IPS-NIHi7 (cell line): ENCODE results near the gene KLF16.

Source experiments
- DNase-seq: peaks from one replicate; pipeline ENCODE4 v3.0.0; 2012; ENCODE audit warnings: mixed read lengths; ENCODE audit errors: extremely low spot score

KLF16 gene

GRCh38 chr19:1843116-1843515, 20.3 kb downstream of the KLF16 start:
- DNase-seq: no peak

GRCh38 chr19:1841209-1841924, 22.0 kb downstream of the KLF16 start:
- DNase-seq: no peak

GRCh38 chr19:1840541-1841115, 22.8 kb downstream of the KLF16 start:
- DNase-seq: no peak

DNA sequence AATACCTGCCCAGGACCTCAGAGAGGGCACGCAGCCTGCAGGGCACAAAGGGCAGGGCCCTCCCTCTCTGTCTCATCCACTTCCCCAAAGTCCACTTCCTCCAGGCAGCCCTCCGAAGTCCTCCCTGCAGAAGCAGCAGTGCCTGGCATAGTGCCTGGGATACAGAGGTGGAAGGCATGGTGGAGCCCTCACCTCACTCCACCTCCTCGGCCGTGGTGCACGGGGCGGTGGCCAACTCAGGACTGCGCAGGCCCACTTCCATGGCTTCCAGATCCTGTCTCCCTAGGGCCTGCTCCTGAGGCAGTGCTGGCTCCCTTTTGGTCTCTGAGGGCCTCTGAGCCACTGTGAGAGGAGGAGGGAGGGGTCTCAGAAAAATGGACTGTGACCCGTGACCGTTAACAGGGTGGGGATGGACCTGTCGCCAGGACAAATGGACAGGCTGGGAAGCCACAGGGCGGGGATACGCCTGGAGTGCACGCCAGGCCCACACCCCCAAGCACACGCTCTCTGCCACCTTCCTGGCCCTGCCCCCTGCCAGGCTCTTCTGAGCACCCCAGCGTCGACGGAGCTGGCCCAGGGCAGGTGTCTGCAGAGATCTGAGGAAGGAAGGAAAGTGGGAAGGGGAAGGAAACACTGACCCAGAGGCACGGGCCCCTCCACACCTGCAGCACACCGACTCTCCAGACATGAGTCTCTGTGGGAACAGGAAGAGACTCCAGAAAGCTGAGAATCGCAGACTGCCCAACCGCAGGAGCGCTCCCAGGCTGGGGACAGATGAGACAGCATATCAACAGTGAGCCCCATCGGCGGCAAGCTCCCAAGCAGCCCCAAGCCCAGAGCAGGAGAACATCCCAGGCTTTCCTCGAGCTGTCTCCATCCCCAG, 23.5 kb downstream of the KLF16 start:
- DNase-seq: no peak

DNA sequence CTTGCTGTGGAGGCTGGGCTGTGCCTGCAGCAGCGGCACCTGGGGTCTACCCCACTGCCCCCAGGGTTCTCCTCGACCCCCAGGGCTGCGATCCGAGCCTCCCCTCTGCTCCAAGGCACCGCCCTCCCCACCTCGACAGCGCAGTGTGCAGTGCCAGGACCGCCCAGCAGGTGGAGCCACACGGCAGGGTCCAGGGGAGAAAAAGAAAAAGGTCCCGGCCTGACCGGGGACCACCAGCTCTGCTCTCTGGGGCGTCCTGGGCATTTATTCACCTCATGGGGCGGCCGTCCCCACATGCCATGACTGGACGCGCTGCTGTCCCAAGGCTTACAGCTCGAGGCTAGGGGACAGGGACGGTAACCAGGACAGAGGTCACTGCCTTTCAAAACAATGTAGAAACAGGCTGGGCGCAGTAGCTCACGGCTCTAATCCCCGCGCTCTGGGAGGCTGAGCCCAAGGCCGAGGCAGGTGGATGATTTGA, 25.7 kb downstream of the KLF16 start:
- peak; percentile 91 for DNase-seq

DNA sequence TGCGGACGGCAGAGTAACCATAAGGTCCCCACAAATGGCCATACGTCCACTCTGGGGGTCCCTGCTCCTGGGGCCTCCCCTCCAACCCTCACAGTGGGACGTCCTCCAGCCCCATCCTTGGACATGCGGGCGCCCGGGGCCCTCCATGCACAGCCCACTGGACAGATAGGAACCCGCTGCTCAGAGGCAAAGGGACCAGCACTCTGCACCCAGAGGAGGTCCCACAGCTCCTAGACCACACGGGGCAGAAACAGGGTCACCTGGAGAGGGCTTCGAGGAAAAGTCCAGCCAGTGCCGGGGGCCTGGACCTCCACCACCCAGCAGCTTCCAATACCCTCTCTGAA, 26.2 kb downstream of the KLF16 start:
- no peak for DNase-seq

DNA sequence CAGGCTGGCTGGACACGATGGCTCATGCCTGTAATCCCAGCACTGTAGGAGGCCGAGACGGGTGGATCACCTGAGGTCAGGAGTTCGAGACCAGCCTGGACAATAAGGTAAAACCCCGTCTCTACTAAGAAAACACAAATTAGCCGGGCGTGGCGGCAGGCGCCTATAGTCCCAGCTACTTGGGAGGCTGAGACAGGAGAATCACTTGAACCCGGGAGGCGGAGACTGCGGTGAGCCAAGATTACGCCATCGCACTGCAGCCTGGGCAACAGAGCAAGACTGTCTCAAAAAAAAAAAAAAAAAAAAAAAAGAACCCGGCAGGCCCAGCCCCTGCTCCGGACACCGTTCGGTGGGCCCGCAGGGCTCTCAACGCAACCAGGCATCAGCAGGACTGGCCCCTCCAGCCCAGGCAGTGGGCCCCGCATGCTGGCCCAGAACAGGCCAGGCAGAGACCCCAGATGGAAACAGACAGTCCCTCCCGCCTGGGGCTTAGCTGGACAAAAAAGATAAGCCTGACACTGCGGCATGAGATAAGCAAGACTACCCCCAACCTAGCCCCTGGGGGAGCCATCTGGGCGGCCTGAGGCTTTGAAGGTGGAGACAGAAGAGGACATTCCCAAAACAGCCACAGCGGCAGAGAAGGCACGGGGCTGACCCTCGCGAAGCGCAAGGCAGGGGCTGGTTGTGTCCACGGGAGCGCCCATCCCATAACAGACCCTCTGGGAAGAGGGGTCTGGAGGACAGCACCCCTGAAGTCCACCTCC, 26.7 kb downstream of the KLF16 start:
- no peak for DNase-seq

- DNase-seq: no peak
Measured at GRCh38 chr19:1833540-1833939, 29.8 kb downstream of the KLF16 start.

DNA sequence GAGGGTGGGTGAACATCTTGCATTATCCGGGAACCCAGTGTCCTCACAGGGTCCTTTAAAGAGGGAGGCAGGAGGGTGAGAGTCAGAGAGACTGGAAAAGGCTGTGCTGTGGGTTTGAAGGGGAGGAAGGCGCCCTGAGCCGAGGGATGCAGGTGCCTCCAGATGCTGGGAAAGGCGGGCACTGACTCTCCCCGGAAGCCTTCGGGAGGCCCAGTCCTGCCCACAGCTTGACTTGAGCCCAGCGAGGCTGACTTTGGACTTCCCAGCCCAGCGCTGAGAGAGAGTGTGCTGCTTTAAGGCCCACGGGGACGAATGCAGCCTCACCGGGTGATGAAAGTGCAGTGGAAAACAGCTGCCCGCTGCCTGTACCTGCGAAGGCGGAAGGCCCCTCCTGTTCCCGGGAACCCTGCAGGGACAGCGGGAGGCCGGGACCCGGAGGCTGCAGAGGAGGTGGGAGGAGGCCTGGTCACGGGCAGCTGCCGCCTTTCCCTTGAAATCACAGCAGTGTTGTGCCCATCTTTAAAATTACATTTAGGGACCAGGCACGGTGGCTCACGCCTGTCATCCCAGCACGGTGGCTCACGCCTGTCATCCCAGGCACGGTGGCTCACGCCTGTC, 31.2 kb downstream of the KLF16 start:
- no peak for DNase-seq

GRCh38 chr19:1830978-1831377, 32.4 kb downstream of the KLF16 start:
- DNase-seq: no peak

DNA sequence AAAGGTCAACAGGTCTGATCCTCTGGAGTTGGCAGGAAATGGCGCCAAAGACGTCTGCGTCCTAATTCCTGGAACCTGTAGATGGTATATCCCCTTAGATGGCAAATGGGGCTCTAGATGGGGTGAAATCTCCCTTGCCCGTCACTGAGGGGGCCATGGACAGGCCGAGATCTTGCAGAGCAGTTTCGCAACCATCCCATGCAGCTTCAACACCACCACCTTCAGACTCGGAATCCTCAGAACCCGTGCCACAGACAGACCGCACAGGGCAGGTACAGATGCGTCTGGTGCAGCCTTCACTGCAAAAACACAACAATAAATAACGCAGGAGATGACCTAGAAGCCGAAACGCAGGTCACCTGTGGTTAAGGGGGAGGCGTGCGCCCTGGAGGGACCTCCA, 32.8 kb downstream of the KLF16 start:
- DNase-seq: no peak

DNA sequence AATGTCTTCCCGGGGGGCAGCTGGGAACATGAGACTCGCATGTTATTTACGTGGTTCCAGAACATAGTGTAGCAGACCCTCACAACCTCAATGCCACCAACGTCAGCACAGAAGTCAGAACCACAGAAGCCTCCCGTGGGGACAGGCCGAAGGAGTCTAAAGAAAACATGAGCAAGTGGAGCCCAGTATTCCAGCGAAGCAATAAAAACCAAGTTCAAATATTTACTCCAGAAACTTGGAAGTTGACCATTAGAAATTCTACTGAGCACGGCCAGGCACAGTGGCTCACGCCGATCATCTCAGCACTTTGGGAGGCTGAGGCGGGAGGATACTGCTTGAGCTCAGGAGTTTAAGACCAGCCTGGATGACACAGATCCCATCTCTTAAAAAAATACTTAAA, 33.4 kb downstream of the KLF16 start:
- DNase-seq: no peak

- no peak for DNase-seq
Measured at GRCh38 chr19:1828279-1829238, 34.8 kb downstream of the KLF16 start.

DNA sequence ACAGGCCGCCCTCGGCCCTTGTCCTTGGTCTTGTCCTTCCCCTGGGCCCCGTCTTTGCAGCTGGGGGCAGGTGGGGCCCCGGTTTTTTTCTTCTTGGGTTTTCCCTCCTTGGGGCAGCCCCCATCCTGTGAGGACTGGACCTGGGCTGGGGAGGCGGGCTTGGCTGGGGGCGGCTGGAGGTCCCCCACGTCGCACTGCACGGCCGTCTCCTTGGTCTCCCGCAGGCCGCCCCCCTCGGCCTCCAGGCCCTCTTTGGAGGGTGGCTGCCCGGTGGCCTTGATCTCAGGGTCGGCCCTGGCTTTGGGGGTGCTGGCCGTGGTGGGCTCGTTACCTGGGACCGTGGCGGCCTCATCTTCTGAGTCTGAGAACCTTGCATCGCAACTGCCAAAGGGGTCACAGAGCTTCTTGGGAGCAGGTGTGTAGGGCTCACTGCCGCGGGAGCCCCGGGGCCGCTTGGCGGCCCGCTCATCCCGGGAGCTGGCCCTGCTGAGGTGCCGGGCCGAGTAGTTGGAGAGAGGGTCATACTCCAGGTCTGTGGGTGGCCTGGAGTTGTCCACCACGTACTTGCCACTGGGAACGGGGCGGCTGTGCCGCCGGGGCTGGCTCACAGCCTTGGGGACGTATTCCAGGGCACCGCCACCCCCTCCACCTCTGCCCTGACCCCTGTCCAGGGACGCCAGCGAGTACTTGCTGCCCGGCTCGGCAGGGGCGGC, 35.7 kb downstream of the KLF16 start:
- DNase-seq: no peak

DNA sequence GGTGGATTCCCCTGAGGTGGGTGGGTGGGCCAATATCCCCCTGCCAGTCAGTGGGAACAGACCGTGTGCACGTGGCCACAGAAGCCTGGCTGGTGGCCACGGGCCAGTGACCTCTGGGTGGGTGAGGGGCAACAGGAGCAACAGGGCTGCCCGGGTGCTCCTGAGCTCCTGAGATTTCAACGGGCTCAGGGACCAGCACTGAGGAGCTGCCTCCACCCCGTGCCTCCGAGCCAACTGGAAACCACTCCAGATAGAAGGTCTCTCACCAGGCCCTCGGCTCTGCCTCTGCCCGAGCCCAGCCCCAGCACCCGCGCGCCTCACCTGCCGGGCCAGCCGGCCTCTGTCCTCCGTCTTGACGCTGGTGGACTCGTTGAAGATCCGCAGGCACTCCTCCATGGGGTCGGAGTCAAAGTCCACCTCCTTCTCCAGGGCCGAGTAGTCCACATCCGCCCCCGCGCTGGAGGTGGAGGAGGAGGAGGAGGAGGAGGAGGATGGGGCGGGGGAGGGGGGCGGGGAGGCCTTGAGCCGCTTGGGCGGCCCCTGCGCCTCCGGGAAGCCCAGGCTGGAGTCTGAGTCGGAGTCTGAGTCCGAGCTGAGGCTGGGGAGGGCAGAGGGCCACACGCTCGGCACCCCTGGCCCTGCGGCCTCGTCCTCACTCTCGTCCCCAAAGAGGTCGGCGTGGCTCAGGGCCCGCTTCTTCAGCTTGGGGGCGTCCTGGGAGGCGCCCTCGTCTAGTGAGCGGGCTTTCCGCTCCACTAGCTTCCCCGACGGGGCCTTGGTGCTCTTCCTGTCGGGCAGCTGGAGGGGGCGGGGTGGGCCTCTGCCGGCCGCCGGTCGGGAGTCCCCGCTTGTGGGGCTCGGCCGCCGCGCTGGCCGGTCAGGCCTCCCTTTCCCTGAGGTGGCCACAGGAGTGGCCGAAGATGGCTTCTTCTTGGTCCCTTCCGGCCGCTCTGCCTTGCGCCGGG, 36.5 kb downstream of the KLF16 start:
- peak; percentile 60 for DNase-seq

DNA sequence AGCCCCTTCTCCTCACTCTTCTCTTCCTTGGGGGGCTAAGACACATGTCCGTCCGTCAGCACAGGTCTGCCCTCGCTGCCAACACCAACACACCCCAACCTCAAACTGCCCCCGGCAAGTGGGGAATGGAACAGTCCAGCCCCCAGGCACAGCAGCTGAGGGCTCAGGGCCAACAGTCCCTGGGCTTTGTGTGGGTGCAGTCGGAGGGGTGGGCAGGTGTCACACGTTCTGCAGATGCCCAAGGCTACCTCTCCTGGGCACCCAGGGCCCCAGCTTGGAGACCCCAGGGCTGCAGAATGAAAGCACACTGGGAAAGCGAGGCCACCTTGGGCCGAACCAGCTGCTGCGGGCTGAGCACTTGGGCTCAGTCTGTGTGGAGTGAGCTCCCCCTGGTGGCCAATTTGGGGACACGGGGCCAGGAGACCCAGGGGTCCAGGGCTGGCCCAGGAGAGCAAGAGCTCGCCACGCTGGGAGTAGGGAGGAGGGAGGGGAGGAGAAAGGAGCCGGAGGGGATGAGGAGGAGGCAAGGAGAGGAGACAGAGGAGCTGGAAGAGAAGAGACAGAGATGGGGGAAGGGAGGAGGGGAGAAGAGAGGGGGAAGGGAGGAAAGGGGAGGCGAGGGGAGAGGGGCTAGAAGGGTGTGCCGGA, 37.3 kb downstream of the KLF16 start:
- DNase-seq: peak; percentile 97

DNA sequence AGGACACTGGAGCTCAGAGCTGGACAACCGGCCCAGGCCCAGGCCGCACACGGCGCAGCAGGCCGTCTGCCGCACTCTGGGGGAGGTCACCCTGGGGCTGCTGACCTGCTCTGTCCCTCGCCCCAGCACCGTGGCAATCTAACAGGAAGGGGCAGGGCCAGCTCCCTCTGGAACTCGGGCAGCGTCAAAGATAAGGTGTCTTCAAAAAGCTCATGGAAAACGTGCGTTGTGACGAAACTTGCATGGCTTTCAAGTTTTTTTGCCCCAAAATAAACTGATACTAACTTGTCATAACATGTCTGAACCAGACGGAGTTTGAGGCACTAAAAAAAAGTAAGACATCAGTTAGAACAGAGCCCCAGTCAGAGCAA, 39.1 kb downstream of the KLF16 start:
- no peak for DNase-seq
